ENCODE results near the gene DNAJC27.

- TF ChIP-seq POLR2A (IDR thresholded peaks at IDR 0.05) (no peak), CTCF (IDR thresholded peaks at IDR 0.05) (no peak)
Measured at GRCh38 chr2:24945907-24946306, 25.8 kb downstream of the DNAJC27 start.

Measured in testis (tissue), 2 donors.